Neural progenitor cell (in vitro differentiated cells): ENCODE results near the gene CSF3R. TPM values are rescaled to one million over a fixed set of nuclear protein-coding genes. Genes with fewer than 3 reads are reported as not detected.

Experiments
- DNase-seq: peaks from one replicate; pipeline ENCODE4 v3.0.0-alpha.2; 2016; ENCODE audit warnings: low spot score
- H2AFZ ChIP-seq: fragments of 200-600 bp; sonication (generic); replicated peaks from 2 replicates; pipeline ENCODE4 v1.6.1; 2016; ENCODE audit warnings: antibody characterized with exemption
- H3F3A ChIP-seq: fragments of 200-600 bp; sonication (generic); 2 replicates; pipeline ENCODE4 v1.6.1; 2016; ENCODE audit warnings: antibody characterized with exemption, low read depth
- H3K27ac ChIP-seq: fragments of 200-600 bp; sonication (generic); 2 replicates; pipeline ENCODE4 v1.5.1; 2016; ENCODE audit warnings: mild to moderate bottlenecking
- H3K27me3 ChIP-seq: fragments of 200-600 bp; sonication (generic); 2 replicates; pipeline ENCODE4 v1.6.1; 2016; ENCODE audit warnings: mild to moderate bottlenecking, moderate library complexity
- H3K36me3 ChIP-seq: fragments of 200-600 bp; sonication (generic); 2 replicates; pipeline ENCODE4 v1.5.1; 2016
- H3K4me1 ChIP-seq: fragments of 200-600 bp; sonication (generic); 2 replicates; pipeline ENCODE4 v1.6.1; 2016; ENCODE audit warnings: mixed run types
- H3K4me2 ChIP-seq: fragments of 200-600 bp; sonication (generic); 2 replicates; pipeline ENCODE4 v1.6.1; 2016
- H3K4me3 ChIP-seq: fragments of 200-600 bp; sonication (generic); 2 replicates; pipeline ENCODE4 v1.5.1; 2016
- H3K79me2 ChIP-seq: fragments of 200-600 bp; sonication (generic); 2 replicates; pipeline ENCODE4 v1.6.1; 2016; ENCODE audit warnings: low read depth
- H3K9ac ChIP-seq: fragments of 200-600 bp; sonication (generic); 2 replicates; pipeline ENCODE4 v1.6.1; 2016
- H3K9me3 ChIP-seq: fragments of 200-600 bp; sonication (generic); 2 replicates; pipeline ENCODE4 v1.5.1; 2016; ENCODE audit warnings: low read depth
- H4K20me1 ChIP-seq: fragments of 200-600 bp; sonication (generic); 2 replicates; pipeline ENCODE4 v1.6.1; 2016; ENCODE audit warnings: low read depth
- H3K27ac Mint-ChIP-seq: 3 replicates; pipeline ENCODE4 v1.8.0; 2021; ENCODE audit warnings: mixed read lengths
- H3K27me3 Mint-ChIP-seq: 2 replicates; pipeline ENCODE4 v1.8.0; 2022; ENCODE audit warnings: low read depth, mild to moderate bottlenecking, inconsistent platforms, moderate library complexity, mixed read lengths; ENCODE audit not compliant: insufficient read depth
- H3K36me3 Mint-ChIP-seq: 3 replicates; pipeline ENCODE4 v1.8.0; 2021; ENCODE audit warnings: mixed read lengths
- H3K4me1 Mint-ChIP-seq: 3 replicates; pipeline ENCODE4 v1.8.0; 2021; ENCODE audit warnings: mixed read lengths
- H3K4me3 Mint-ChIP-seq: 3 replicates; pipeline ENCODE4 v1.8.0; 2021; ENCODE audit warnings: mild to moderate bottlenecking, moderate library complexity, mixed read lengths
- H3K9me3 Mint-ChIP-seq: 3 replicates; pipeline ENCODE4 v1.8.0; 2020; ENCODE audit warnings: mixed read lengths
- EZH2 ChIP-seq: fragments of 200-600 bp; sonication (generic); IDR thresholded peaks from 2 replicates; pipeline ENCODE4 v1.6.1; 2017; ENCODE audit warnings: antibody characterized with exemption, mild to moderate bottlenecking, moderate library complexity
- EZH2phosphoT487 ChIP-seq: fragments of 200-600 bp; sonication (generic); IDR thresholded peaks from 2 replicates; pipeline ENCODE4 v1.6.1; 2017; ENCODE audit warnings: antibody characterized with exemption
- total RNA-seq: library from RNA; depleted of rRNA; stranded (reverse); fragments of >200 nt; gene quantifications from 2 replicates; pipeline ENCODE4 v1.2.3, GENCODE V29; 2015; ENCODE audit warnings: low replicate concordance
- TF ChIP-seq, protein P1 (sequence below): fragments of 200-600 bp; sonication (generic); IDR thresholded peaks from 2 replicates; pipeline ENCODE4 v1.5.1; 2017; ENCODE audit warnings: antibody characterized with exemption, mild to moderate bottlenecking

Gene CSF3R
- total RNA-seq, 1 donor from 2014 or later = not detected

GRCh38 chr1:36420836-36421317 is 61.8 kb downstream of the CSF3R start:
- H3K36me3 ChIP-seq = no peaks in the 10 kb centered on the region

DNA sequence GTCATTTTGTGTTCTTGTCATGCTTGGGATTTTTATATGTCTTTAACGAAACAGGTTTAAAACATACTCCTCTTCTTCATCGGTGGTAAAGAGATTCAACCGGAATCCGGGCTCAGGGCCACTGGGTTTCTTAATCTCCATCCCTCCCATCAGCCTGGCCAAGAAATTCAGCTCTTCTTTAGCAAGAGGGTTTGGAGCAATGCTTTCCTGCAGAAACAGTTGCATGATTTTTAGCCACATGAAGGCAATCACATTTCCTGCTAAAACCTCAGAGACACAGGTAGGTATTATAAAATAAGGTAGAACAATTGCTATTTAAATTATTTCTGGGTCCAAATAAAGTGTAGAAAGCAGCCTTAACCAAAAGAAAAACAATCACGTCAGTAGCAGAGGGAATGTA is 62.3 kb downstream of the CSF3R start:
- H3K4me3 Mint-ChIP-seq = no peak overlapping the region
- no peaks in the 10 kb centered on the region for H3K9me3 Mint-ChIP-seq
- peaks cover 8% of the 10 kb centered on the region for H3K27me3 Mint-ChIP-seq
- peaks cover 8% of the 10 kb centered on the region for H3K4me1 Mint-ChIP-seq
- Histone ChIP-seq H3K27me3 (no peaks in the 10 kb centered on the region), H3K4me1 (no peaks in the 10 kb centered on the region), H3K4me2 (no peak overlapping the region), H3K4me3 (no peak overlapping the region), H3K27ac (no peak overlapping the region), H3K9me3 (no peaks in the 10 kb centered on the region), H4K20me1 (no peaks in the 10 kb centered on the region), H3F3A (no peaks in the 10 kb centered on the region), H3K9ac (no peak overlapping the region), H3K36me3 (no peaks in the 10 kb centered on the region), H2AFZ (no peak overlapping the region), H3K79me2 (no peaks in the 10 kb centered on the region)
- TF ChIP-seq, protein P1, sequence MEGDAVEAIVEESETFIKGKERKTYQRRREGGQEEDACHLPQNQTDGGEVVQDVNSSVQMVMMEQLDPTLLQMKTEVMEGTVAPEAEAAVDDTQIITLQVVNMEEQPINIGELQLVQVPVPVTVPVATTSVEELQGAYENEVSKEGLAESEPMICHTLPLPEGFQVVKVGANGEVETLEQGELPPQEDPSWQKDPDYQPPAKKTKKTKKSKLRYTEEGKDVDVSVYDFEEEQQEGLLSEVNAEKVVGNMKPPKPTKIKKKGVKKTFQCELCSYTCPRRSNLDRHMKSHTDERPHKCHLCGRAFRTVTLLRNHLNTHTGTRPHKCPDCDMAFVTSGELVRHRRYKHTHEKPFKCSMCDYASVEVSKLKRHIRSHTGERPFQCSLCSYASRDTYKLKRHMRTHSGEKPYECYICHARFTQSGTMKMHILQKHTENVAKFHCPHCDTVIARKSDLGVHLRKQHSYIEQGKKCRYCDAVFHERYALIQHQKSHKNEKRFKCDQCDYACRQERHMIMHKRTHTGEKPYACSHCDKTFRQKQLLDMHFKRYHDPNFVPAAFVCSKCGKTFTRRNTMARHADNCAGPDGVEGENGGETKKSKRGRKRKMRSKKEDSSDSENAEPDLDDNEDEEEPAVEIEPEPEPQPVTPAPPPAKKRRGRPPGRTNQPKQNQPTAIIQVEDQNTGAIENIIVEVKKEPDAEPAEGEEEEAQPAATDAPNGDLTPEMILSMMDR = no peak
- TF ChIP-seq EZH2 = no peak
- TF ChIP-seq EZH2phosphoT487 = no peak
- DNase-seq = no peak
- H3K36me3 Mint-ChIP-seq = peaks cover 9% of the 10 kb centered on the region
- H3K27ac Mint-ChIP-seq = peak overlapping the region; percentile 65

More at GRCh38 chr1:36420836-36421317, 61.8 kb downstream of the CSF3R start:
- no peaks in the 10 kb centered on the region for H3K9me3 Mint-ChIP-seq
- TF ChIP-seq EZH2 (no peak), EZH2phosphoT487 (no peak)
- TF ChIP-seq, protein P1 = peak; percentile 84
- Histone ChIP-seq H3K4me3 (no peak overlapping the region), H2AFZ (no peak overlapping the region), H3K79me2 (no peaks in the 10 kb centered on the region), H3F3A (no peaks in the 10 kb centered on the region), H3K27me3 (no peaks in the 10 kb centered on the region), H3K9ac (no peak overlapping the region), H3K4me1 (no peaks in the 10 kb centered on the region), H3K4me2 (no peak overlapping the region), H4K20me1 (no peaks in the 10 kb centered on the region), H3K27ac (no peak overlapping the region), H3K9me3 (no peaks in the 10 kb centered on the region)
- peak overlapping the region; percentile 49 for H3K4me3 Mint-ChIP-seq
- peaks cover 9% of the 10 kb centered on the region for H3K36me3 Mint-ChIP-seq
- peak overlapping the region; percentile 65 for H3K27ac Mint-ChIP-seq
- DNase-seq = peak; percentile 87
- peaks cover 9% of the 10 kb centered on the region for H3K27me3 Mint-ChIP-seq
- peaks cover 8% of the 10 kb centered on the region for H3K4me1 Mint-ChIP-seq

DNA sequence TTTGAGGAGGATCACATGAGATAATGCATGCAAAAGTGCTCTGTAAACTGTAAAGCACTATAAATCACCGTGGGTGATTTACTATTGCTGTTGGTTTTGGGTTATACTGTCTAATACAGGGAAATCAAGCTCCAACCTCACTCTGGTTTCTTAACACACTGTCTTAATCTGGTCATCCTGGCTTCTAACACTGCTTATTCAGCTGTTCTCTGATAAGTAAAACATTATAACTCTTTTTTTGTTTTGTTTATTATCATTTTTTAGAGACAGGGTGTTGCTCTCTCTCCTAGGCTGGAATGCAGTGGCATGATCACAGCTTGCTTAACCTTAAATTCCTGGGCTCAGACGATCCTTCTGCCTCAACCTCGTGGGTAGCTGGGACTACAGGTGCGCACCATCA is 63.1 kb downstream of the CSF3R start:
- Histone ChIP-seq H3K4me1 (no peaks in the 10 kb centered on the region), H2AFZ (no peak overlapping the region), H3K4me2 (no peak overlapping the region), H3F3A (no peaks in the 10 kb centered on the region), H3K27me3 (no peaks in the 10 kb centered on the region), H3K9ac (no peak overlapping the region), H3K79me2 (no peaks in the 10 kb centered on the region), H3K4me3 (no peak overlapping the region), H3K27ac (no peak overlapping the region), H4K20me1 (no peaks in the 10 kb centered on the region), H3K9me3 (no peaks in the 10 kb centered on the region), H3K36me3 (no peaks in the 10 kb centered on the region)
- H3K27ac Mint-ChIP-seq = no peak overlapping the region
- DNase-seq = no peak
- H3K27me3 Mint-ChIP-seq = peaks cover 7% of the 10 kb centered on the region
- H3K4me1 Mint-ChIP-seq = peaks cover 8% of the 10 kb centered on the region
- no peak overlapping the region for H3K4me3 Mint-ChIP-seq
- H3K9me3 Mint-ChIP-seq = no peaks in the 10 kb centered on the region
- peaks cover 9% of the 10 kb centered on the region for H3K36me3 Mint-ChIP-seq
- TF ChIP-seq EZH2phosphoT487 (no peak), EZH2 (no peak)
- TF ChIP-seq, protein P1 = no peak
